Dedifferentiated amniotic fluid mesenchymal stem cell (primary cell): Measurements from ENCODE around the gene C10orf62.
"Not testable (repeated sequence)": the region's sequence is repeated elsewhere in the genome, so short reads cannot be mapped to it uniquely, and the experiment has no call there.

Experiments
- DNase-seq: peaks from one replicate; pipeline ENCODE4 v3.0.0-alpha.2; 2016; ENCODE audit errors: extremely low spot score

C10orf62 gene

DNA sequence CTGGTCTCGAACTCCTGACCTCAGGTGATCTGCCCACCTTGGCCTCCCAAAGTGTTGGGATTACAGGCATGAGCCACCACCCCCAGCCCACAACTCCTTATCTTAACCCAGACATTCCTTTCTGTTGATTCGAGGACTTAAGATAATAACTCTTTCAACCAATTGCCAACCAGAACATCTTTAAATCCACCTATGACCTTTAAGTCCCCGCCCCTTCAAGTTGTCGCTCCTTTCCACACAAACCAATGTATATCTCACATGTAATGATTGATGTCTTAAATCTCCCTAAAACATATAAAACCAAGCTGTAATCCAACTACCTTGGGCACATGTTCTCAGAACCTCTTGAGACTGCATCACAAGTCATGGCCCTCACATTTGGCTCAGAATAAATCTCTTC, 24.7 kb upstream of the C10orf62 start:
- DNase-seq = no peak

DNA sequence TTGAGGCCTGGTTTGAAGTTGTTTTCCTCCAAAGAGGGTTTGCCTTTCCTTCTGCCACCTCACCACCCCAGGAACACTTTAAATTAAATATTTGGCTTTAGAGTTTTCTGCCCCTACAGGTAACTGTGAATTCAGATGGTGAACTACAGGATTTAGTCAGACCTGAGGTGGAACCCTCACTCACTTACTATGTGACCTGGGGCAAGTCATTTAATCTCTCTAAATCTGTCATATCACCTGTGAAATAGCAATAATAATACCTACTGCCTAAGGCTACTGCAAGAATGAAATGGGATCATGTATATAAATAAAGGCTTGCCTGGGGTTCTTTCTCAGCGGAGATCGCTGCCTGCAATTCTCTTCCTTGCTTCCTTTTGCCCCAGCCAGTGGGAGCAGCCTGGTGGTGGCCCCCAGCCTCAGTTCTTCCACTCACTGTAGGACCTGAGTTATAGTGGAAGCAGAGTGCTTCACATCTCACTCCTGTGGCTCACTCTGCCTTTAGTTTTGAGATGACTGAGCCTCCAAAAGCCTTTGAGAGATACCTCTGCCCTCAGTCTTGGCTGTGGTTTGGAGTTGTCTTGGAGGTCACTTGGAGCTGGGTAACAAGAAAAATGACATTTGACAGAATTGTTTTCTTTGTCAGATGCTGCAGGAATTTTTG, 23.1 kb upstream of the C10orf62 start:
- no peak for DNase-seq

DNA sequence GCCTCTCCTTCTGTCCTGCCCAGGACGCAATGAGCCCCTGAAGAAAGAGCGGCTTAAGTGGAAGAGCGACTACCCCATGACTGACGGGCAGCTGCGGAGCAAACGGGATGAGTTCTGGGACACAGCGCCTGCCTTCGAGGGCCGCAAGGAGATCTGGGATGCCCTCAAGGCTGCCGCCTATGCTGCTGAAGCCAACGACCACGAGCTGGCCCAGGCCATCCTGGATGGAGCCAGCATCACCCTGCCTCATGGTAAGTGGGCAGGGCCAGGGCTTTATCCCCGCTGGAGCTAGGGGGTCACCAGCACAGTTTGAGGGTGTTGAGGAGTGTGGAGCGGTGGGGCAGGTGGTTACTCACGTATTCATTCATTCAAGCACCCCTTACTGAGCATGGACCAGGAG, 21.6 kb upstream of the C10orf62 start:
- DNase-seq = no peak

DNA sequence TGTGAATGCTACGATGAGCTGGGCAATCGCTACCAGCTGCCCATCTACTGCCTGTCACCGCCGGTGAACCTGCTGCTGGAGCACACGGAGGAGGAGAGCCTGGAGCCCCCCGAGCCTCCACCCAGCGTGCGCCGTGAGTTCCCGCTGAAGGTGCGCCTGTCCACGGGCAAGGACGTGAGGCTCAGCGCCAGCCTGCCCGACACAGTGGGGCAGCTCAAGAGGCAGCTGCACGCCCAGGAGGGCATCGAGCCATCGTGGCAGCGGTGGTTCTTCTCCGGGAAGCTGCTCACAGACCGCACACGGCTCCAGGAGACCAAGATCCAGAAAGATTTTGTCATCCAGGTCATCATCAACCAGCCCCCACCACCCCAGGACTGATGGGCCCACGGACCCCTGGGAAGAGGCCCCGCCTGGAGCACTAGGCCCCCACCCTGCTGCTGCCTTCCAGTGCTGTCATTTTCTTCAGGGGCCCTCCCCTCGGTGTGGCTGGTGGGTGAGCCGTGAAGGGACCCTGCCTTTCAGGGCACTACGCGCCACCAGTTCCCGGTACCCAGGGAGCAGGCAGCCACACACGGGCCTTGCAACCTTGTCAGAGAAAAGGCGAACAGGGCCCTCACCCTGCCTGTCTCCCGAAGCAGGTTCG, 19.3 kb upstream of the C10orf62 start:
- no peak for DNase-seq

DNA sequence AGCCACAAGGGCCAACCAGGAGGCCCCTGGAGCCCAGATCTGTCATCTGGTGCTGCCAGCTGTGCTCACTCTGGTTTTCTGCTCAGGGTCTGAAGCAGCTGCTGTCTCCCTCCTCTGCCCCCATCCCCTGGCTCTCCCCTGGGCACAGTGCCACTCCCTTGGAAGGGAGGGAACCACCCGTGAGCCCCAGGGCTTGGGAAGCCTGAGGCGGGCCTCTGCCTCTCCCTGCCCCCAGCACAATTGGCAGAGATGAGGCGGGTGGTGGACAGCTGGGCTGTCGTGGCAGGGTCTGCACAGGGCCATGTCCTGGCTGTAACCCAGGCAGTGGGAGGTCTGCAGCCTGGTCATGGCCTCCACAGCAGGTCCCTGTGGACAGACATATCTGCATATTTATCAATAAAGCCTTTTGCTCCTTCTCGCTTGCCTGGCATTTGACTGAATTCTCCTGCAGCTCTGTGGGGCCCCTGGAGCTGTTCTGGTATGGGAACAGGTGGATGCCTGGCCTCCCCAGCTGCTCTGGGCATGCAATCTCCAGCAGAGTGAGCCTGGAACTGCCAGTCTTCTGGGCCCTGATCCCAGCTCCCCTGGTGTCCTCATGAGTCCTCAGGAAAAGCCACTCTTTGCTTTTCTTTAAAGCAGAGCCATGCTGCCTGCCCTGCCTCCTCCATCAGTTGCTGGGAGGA, 18.6 kb upstream of the C10orf62 start:
- DNase-seq = no peak

DNA sequence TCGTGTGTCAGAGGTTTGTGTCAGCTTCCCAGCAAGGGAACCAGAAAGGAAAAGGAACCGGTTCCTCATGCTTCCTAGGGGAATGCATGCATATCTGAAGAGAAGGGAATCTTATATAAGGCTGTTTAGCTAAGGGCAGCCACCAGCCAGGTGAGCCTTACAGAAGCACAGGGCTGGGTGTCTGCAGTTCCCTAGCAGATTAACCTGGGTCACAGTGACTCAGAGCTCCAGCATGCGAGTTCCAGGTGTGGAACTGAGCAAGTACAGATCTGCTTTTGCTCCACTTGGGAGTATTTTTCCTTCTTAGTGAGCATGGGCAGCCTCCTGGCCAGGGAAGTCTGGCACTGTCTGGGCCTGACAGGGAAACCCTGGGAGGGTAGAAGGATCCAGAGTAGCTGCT, 17.9 kb upstream of the C10orf62 start:
- no peak for DNase-seq

DNA sequence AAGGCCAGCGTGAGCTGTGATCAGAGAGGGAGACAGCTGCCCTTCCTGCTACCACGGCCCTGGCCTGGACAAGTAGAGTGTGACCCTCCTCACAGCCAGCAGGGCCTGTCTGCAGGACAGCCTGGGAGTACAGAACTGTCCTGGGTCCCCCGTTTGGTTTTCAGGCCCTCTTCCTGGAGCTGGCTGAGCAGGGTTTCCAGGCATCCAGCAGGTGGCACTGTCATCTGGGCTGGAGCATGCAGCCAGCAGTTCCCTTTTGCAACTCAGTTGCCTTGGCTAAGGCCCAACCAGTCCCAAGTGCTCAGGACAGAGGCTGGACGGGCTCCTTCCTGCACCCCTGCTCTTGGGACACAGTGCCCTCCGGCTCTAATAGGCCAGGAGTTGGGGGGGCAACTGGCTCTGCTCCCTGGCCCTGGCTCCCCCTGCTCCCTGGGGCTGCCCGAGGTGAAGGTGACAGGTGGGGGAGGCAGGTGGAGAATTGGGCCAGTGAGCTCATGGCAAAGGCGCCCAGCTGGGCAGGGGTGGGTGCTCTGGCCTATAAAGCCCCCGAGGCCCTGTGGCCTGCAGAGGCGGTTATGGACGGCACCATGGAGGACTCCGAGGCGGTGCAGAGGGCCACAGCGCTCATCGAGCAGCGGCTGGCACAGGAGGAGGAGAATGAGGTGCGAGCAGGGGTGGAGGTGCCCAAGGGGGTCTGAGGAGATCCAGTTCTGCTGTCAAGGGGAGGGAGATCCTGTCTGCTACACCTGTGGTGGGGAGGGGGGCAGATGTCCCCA, 17.1 kb upstream of the C10orf62 start, which contains the start of gene ANKRD2:
Gene ANKRD2, plus strand, starts transcription at position 566 of the 776 bp plus-strand sequence. Its CDS starts 10 bp downstream, at position 576.
- peak; percentile 70 for DNase-seq

DNA sequence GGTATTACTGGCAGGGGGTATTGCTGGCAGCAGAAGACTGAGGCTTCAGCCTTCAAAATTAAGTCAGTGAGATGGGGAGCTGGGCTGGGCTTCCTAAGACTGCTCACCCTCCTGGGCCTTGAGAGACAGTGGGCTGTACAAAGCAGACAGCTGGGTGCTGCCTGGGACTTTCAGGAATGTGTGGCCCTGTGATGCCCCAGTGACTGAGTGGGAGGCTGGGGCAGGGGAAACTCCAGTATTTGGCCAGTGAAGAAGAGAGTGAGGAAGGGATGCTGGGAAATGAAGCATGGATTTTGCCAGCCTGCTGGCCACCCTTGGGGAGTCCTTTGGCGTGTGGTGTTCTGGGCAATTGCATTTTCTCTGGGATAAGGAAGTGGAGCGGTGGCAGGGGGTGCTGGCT, 16.5 kb upstream of the C10orf62 start:
- DNase-seq = no peak

DNA sequence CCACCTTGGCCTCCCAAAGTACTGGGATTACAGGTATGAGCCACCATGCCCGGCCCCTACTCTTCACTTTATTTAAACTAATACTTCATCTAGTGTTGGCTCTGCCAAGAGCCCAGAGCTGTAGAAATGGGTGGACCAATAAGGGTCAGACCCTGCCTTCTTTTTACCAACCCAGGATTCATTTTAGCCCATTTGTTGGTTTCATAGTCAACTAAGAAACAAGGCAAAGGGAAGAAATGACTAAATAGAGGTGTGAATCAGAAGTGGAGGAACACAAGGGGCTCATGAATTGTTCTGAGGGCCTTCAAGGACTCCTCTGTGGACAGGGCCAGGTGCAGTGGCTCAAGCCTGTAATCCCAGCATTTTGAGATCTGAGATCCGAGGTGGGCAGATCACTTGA, 15.8 kb upstream of the C10orf62 start:
- DNase-seq = no peak

DNA sequence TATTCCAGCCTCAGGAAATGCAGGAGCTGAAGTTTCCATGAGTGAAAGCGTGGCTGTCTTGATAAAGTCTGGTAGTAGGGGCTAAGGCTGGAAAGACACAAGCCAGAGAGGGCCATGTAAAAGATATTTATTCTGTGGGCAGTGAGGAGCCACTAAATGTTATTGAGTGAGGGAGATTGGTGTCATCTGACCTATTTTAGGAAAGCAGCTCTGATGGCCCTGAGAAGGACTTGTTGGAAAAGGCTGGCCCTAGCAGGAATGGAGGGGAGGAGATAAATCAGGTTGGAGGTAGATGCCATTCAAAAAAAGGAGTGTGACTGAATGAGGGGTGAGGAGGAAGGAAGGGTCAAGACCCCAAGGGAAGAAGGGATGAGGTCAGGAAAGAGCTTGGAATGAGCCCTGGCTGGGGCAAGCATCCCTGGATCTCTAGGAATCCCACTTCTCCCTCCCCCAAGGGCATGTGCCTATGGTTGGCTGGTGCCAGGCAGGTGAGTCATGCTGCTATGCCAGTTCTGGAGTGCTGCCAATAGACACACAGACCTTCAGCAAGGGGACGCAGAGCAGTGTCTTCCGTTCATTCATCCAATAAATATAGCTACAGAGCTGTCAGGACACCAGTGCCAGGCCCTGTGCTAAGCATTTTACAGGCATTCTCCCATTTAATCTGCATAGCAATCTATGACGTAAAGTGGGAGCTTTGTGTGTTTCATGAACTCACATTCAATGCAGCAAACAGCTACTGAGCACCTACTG, 15.0 kb upstream of the C10orf62 start:
- peak; percentile 68 for DNase-seq

DNA sequence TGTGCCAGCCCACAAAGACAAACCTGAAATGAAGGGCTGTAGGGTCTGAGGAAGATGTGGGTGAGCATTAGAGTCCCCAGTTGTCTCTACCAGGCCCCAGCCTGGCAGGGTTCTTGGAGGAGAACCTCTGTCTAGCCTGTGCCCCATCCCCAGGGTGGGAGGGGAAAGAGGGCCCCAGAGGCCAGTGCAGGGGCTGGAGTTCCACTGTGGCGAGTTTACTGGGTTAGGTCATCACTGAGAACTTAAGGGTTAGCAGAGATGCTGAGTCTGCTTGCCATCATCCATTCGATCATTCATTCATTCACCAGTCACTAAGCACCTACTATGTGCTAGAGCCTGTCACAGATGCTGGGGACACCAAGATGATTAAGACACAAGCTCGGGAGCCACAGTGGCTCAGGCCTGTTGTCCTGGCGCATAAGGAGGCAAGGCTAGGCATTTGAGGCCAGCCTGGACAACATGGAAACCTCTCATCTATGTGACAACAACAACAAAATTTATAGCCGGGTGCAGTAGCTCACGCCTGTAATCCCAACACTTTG, 14.3 kb upstream of the C10orf62 start:
- DNase-seq = no peak

DNA sequence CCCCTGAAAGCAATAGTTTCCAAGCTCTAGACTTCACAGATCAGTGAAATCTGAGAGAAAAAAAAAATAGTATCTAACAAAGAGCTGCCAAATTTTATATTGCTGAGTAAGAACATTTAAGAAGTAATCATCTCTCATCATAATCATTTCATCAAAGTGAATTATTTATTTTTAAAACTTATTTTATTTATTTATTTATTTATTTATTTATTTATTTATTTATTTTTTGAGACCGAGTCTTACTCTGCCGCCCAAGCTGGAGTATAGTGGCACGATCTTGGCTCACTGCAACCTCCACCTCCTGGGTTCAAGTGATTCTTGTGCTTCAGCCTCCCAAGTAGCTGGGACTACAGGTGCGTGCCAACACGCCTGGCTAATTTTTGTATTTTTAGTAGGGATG, 13.0 kb upstream of the C10orf62 start:
- not testable (repeated sequence) for DNase-seq

DNA sequence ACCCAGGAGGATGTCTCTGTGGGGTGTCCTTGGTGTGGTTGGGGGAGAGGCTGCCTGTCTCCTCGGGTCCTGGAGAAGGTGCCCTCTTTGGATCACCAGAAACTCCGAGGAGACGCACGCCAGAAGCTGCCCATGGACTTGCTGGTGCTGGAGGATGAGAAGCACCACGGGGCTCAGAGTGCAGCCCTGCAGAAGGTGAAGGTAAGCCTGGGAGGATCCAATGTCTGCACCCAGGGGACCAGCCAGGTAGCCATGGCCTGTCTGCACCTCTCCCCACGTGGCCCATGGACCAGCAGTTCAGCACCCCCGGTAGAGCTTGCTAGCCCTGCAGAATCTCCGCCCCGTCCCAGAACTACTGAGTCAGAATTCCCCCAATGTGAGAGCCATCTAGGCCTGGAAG, 11.8 kb upstream of the C10orf62 start:
- DNase-seq = no peak

DNA sequence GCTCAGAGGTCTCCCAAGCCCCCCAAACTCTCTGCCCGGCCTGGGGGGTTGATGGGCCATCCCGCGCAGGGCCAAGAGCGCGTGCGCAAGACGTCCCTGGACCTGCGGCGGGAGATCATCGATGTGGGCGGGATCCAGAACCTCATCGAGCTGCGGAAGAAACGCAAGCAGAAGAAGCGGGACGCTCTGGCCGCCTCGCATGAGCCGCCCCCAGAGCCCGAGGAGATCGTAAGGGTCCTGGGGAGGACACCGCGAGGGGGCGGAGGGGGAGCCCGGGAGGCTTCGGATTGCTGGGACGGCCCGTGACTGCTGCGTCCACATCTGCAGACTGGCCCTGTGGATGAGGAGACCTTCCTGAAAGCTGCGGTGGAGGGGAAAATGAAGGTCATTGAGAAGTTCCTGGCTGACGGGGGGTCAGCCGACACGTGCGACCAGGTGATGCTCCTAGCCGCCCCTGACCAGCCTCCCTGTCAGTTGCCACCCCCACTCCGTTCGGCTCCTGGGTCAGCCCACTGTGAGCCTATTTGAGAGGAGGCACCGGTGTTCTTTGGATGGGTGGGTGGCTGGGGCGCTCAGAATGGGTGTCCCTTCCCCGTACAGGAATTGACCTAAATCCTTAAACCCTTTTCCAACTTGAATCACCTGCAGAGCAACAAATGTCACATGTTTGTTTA, 11.2 kb upstream of the C10orf62 start:
- no peak for DNase-seq

DNA sequence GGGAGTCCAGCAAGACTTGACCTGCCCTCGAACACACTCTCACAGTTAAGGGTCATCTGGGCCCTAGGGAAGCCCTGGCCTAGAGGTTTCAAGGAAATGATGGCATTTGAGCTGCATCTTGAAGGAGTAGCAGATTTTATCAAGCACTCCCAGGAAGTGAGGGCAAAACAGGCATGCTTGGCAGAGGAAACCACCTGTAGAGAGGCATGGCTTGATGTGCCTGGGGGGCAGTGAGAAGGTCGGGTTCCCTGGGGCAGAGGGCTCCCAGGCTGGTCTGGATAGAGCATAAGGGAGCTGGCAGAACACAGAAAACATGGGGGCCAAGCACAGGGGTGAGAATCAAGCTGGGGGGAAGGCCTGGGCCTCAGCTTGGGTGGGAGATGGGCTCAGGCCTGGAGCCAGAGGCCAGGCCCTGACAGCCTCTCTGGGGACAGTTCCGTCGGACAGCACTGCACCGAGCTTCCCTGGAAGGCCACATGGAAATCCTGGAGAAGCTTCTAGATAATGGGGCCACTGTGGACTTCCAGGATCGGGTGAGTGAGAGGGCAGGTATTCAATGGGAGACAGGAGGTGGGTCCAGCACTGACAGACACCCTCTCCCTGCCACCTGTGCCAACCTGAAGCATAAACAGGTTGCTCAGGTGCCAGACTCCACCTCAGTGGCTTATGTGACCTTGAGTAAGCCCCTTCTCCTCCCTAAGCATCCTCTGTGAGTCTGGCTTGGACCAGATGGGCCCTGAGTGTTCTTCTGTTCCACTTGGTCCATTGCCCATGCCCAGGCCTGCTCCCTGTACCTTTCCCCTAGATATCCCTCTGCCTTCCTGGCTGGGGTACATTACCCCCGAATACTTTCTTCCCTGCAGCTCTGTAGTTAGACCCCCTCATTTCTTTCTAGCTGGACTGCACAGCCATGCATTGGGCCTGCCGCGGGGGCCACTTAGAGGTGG, 8.8 kb upstream of the C10orf62 start:
- no peak for DNase-seq

DNA sequence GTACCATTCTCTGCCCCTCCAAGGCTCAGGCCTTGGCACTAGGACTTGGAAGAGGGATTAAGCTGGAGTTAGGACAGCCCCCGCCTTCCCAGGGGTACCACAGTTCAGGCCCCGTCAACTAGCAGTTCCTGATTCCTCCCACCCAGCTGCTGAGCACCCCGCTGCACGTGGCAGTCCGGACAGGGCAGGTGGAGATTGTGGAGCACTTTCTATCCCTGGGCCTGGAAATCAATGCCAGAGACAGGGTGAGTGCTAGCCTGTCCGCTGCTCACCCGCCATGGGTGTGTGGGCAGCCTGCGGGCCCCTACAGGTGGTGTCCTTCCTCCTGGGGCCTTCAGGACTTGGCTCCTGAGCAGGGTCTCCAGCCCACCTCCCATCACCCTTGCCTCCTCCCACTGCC, 7.4 kb upstream of the C10orf62 start:
- DNase-seq = no peak

DNA sequence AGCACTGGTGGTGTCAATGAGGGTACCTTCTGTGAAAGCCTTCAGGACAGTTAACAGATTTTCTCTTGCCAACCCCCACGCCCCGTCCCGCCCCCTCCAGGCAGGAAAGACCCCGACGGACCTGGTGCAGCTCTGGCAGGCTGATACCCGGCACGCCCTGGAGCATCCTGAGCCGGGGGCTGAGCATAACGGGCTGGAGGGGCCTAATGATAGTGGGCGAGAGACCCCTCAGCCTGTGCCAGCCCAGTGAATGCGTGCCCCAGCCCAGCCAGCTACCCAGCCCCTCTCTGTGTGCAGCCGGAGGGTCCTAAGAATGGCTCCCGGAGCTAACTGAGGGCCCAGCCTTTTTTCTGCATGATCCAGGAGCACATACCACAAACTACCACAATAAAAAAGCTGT, 6.0 kb upstream of the C10orf62 start:
- DNase-seq = no peak

DNA sequence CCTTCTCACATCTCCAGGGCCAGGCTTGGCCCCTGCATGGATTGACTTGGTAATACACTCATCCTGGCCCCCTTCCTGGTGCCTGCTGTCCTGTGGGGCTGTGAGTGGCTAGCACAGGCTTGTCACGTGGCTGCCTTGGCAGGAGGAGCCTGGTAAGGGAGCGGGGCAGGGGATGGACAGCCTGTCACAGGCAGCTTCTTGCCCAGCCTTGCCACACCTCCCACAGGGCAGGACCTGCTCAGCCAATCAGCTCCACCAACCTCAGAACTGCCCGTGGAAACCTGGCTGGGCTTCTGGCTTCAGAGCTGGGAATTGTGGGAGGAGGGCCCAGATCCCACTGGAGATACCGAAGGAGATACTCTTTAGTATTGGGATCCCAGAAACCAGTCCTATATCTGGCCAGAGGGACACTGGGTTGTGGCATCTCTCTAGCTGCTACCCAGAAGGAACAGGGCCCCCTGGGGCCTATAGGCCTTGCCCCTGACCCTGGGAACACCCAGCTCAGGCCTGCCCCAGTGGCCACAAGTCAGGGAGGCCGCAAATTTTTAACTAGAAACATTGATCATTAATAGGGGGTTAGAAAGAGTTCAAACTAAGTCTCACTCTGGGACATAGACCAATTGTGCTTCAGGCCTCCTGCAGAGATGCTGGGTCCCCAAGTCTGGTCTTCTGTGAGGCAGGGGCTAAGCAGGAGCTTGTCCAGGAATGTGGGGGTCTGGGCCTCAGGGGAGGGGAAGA, 5.3 kb upstream of the C10orf62 start, which contains the start of gene HOGA1:
Gene HOGA1, plus strand, starts transcription at position 330 of the 738 bp plus-strand sequence. Its CDS starts 315 bp downstream, at position 645.
- no peak for DNase-seq
